ENCODE results near the gene NINJ1. TPM values are rescaled to one million over a fixed set of nuclear protein-coding genes. Genes with fewer than 3 reads are reported as not detected.

Gene NINJ1
- total RNA-seq, 1 donor from 2014 or later, result 3.9 TPM

DNA sequence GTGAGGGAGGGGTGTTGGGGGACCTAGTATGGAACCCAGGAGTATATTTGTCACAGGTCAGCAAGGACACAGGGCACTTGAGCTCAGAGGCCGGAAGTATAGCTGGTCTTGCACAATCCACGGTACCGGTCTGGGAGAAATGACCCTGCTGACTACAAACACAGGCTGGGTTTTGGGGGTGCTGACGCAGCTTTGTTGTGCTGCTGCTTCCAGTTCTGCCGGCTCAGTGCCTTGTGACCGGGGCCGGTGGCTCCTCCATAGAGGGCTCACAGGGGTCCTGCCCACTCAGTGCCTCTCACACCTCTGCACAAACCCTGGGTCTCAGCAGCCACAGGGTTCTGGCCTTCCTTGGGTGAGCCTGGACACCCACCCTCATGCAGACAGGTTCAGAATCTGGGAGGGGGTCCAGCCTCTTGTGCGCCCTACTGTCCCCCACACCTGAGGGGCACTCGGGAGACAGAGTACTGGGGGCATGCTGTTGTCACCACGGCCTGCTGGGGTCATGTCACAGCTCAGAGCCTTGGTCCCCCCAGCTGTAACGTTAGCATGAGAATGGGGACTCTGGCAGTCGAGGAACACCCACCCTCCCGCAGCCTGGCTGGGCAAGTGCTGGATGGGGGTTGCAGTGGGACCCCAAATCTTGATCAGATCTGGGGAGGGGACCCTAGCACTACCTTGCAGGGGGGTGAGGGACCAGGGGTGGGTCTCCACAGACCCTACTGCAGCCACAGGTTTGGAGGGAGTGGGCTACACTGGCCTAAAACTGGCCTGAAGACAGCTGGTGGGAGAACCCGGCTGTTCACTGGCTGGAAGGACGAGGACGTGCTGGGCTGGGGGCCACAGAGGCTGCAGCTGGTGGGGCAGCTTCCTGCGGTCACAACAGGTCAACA is 17.7 kb downstream of the NINJ1 start:
- Histone ChIP-seq H3K4me2 (no peak overlapping the region), H3K9me3 (ENCODE audit: low read depth) (no peaks in the 10 kb centered on the region), H4K20me1 (ENCODE audit: low read depth) (no peaks in the 10 kb centered on the region), H3K4me3 (no peak overlapping the region), H2AFZ (replicated peaks) (no peak overlapping the region), H3K4me1 (no peaks in the 10 kb centered on the region), H3F3A (ENCODE audit: low read depth) (no peaks in the 10 kb centered on the region), H3K36me3 (no peaks in the 10 kb centered on the region), H3K27ac (no peak overlapping the region), H3K27me3 (no peaks in the 10 kb centered on the region), H3K79me2 (ENCODE audit: low read depth) (no peaks in the 10 kb centered on the region), H3K9ac (no peak overlapping the region)
- peaks cover 3% of the 10 kb centered on the region for H3K27me3 Mint-ChIP-seq (ENCODE audit: insufficient read depth, low read depth)
- TF ChIP-seq EZH2 (IDR thresholded peaks at IDR 0.05) (no peak), EZH2phosphoT487 (IDR thresholded peaks at IDR 0.05) (no peak), CTCF (IDR thresholded peaks at IDR 0.05) (no peak)
- H3K4me3 Mint-ChIP-seq, result no peak overlapping the region
- H3K27ac Mint-ChIP-seq, result no peak overlapping the region
- H3K36me3 Mint-ChIP-seq, result no peaks in the 10 kb centered on the region
- no peak for DNase-seq (ENCODE audit: low spot score)
- H3K9me3 Mint-ChIP-seq, result no peaks in the 10 kb centered on the region
- peaks cover 4% of the 10 kb centered on the region for H3K4me1 Mint-ChIP-seq

DNA sequence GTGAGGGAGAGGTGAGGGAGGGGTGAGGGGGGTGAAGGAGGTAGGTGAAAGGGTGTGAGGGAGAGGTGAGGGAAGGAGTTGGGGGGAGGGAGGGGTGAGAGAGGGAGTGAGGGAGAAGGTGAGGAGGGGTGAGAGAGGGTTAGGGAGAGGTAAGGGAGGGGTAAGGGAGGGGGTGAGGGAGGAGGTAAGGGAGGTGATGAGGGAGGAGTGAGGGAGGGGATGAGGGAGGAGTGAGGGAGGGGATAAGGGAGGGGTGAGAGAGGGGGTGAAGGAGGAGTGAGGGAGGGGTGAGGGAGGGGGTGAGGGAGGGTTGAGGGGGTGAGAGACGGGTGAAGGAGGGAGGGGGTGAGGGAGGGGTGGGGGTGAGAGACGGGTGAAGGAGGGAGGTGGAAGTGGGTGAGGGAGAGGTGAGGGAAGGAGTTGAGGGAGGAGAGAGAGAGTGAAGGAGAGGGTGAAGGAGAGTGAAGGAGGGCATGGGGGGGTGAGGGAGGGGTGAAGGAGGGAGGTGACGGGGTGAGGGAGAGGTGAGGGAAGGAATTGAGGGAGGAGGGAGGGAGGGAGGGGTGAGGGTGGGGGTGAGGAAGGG is 18.5 kb downstream of the NINJ1 start:
- DNase-seq (ENCODE audit: low spot score), result no peak
- H3K9ac ChIP-seq, result no peak overlapping the region

GRCh38 chr9:93114984-93115335 is 19.1 kb downstream of the NINJ1 start:
- TF ChIP-seq CTCF (IDR thresholded peaks at IDR 0.05) (no peak), EZH2phosphoT487 (IDR thresholded peaks at IDR 0.05) (no peak), EZH2 (IDR thresholded peaks at IDR 0.05) (no peak)
- Histone ChIP-seq H4K20me1 (ENCODE audit: low read depth) (no peaks in the 10 kb centered on the region), H3F3A (ENCODE audit: low read depth) (no peaks in the 10 kb centered on the region), H3K27me3 (no peaks in the 10 kb centered on the region), H2AFZ (replicated peaks) (no peak overlapping the region), H3K27ac (no peak overlapping the region), H3K9me3 (ENCODE audit: low read depth) (no peaks in the 10 kb centered on the region), H3K4me3 (no peak overlapping the region), H3K4me2 (no peak overlapping the region), H3K4me1 (no peaks in the 10 kb centered on the region), H3K79me2 (ENCODE audit: low read depth) (no peaks in the 10 kb centered on the region), H3K9ac (no peak overlapping the region), H3K36me3 (no peaks in the 10 kb centered on the region)
- no peak for DNase-seq (ENCODE audit: low spot score)
- H3K27ac Mint-ChIP-seq, result peak overlapping the region; percentile 33
- H3K27me3 Mint-ChIP-seq (ENCODE audit: insufficient read depth, low read depth), result peaks cover 3% of the 10 kb centered on the region
- H3K4me3 Mint-ChIP-seq, result peak overlapping the region; percentile 60
- H3K36me3 Mint-ChIP-seq, result peaks cover 2% of the 10 kb centered on the region
- H3K4me1 Mint-ChIP-seq, result no peaks in the 10 kb centered on the region
- H3K9me3 Mint-ChIP-seq, result no peaks in the 10 kb centered on the region

More for the DNA sequence above, 18.5 kb downstream of the NINJ1 start:
- H3K79me2 ChIP-seq (ENCODE audit: low read depth), result no peaks in the 10 kb centered on the region
- no peak overlapping the region for H2AFZ ChIP-seq (replicated peaks)
- no peak overlapping the region for H3K4me2 ChIP-seq
- Mint-ChIP-seq H3K27ac (no peak overlapping the region), H3K9me3 (no peaks in the 10 kb centered on the region), H3K4me3 (no peak overlapping the region), H3K36me3 (peaks cover 2% of the 10 kb centered on the region), H3K27me3 (ENCODE audit: insufficient read depth, low read depth) (peaks cover 3% of the 10 kb centered on the region), H3K4me1 (peaks cover 4% of the 10 kb centered on the region)
- H3K4me1 ChIP-seq, result no peaks in the 10 kb centered on the region
- no peak overlapping the region for H3K4me3 ChIP-seq
- no peak for TF ChIP-seq CTCF (IDR thresholded peaks at IDR 0.05)
- TF ChIP-seq EZH2phosphoT487 (IDR thresholded peaks at IDR 0.05), result no peak
- TF ChIP-seq EZH2 (IDR thresholded peaks at IDR 0.05), result no peak
- no peaks in the 10 kb centered on the region for H3K36me3 ChIP-seq
- H3F3A ChIP-seq (ENCODE audit: low read depth), result no peaks in the 10 kb centered on the region
- H3K27me3 ChIP-seq, result no peaks in the 10 kb centered on the region
- H4K20me1 ChIP-seq (ENCODE audit: low read depth), result no peaks in the 10 kb centered on the region
- H3K9me3 ChIP-seq (ENCODE audit: low read depth), result no peaks in the 10 kb centered on the region
- H3K27ac ChIP-seq, result no peak overlapping the region

Data from neural progenitor cell (in vitro differentiated cells).